Mesothelial cell of epicardium (in vitro differentiated cells): ENCODE results near the gene KLF2. TPM values are rescaled to one million over a fixed set of nuclear protein-coding genes. Genes with fewer than 3 reads are reported as not detected.
A peak's percentile ranks its signal among the peaks of the same experiment; 100 is the strongest.

Source experiments
- DNase-seq, 2 experiments: peaks; one replicate each; pipeline ENCODE4 v3.0.0; 2021; ENCODE audit warnings: low spot score in 2 of 2; ENCODE audit not compliant: unreplicated experiment in 2 of 2
- H3K27ac Mint-ChIP-seq: 2 replicates; pipeline ENCODE4 v1.8.0; 2021; ENCODE audit warnings: mixed read lengths
- H3K27me3 Mint-ChIP-seq: 2 replicates; pipeline ENCODE4 v1.8.0; 2021; ENCODE audit warnings: low read depth, mixed read lengths
- H3K36me3 Mint-ChIP-seq: 2 replicates; pipeline ENCODE4 v1.8.0; 2021; ENCODE audit warnings: mixed read lengths
- H3K4me1 Mint-ChIP-seq: 2 replicates; pipeline ENCODE4 v1.8.0; 2021; ENCODE audit warnings: mixed read lengths
- H3K4me3 Mint-ChIP-seq: 2 replicates; pipeline ENCODE4 v1.8.0; 2021; ENCODE audit warnings: mild to moderate bottlenecking, moderate library complexity, mixed read lengths
- H3K9me3 Mint-ChIP-seq: 2 replicates; pipeline ENCODE4 v1.8.0; 2021; ENCODE audit warnings: mixed read lengths
- CTCF ChIP-seq: fragments of 200-600 bp; sonication (generic); IDR thresholded peaks from one replicate; pipeline ENCODE4 v1.5.0; 2021; ENCODE audit warnings: antibody characterized with exemption; ENCODE audit not compliant: unreplicated experiment
- total RNA-seq: library from RNA; stranded (reverse); gene quantifications from 3 replicates; pipeline ENCODE4 v1.2.1, GENCODE V29; 2021

The KLF2 gene
- total RNA-seq, 1 donor from 2014 or later: 12.3 TPM

- Mint-ChIP-seq H3K36me3 (peaks cover 16% of the 10 kb centered on the region), H3K27ac (no peak overlapping the region), H3K9me3 (no peaks in the 10 kb centered on the region), H3K27me3 (no peaks in the 10 kb centered on the region), H3K4me3 (no peak overlapping the region), H3K4me1 (peaks cover 13% of the 10 kb centered on the region)
- no peak for TF ChIP-seq CTCF
- DNase-seq: no peak
These were observed 46.2 kb downstream of the KLF2 start for GRCh38 chr19:16370641-16371391.

GRCh38 chr19:16371540-16371986 lies 46.9 kb downstream of the KLF2 start:
- H3K27ac Mint-ChIP-seq: no peak overlapping the region
- no peaks in the 10 kb centered on the region for H3K27me3 Mint-ChIP-seq
- no peak for TF ChIP-seq CTCF
- DNase-seq: no peak
- no peak overlapping the region for H3K4me3 Mint-ChIP-seq
- peaks cover 6% of the 10 kb centered on the region for H3K4me1 Mint-ChIP-seq
- H3K9me3 Mint-ChIP-seq: no peaks in the 10 kb centered on the region
- peaks cover 16% of the 10 kb centered on the region for H3K36me3 Mint-ChIP-seq

- Mint-ChIP-seq H3K27me3 (no peaks in the 10 kb centered on the region), H3K27ac (no peak overlapping the region), H3K4me1 (no peaks in the 10 kb centered on the region), H3K36me3 (peaks cover 16% of the 10 kb centered on the region), H3K4me3 (no peak overlapping the region), H3K9me3 (no peaks in the 10 kb centered on the region)
- no peak for TF ChIP-seq CTCF
- no peak for DNase-seq
These were observed 47.7 kb downstream of the KLF2 start for GRCh38 chr19:16372065-16372915.

GRCh38 chr19:16373079-16373478 lies 48.5 kb downstream of the KLF2 start:
- no peak overlapping the region for H3K4me3 Mint-ChIP-seq
- H3K27ac Mint-ChIP-seq: no peak overlapping the region
- peaks cover 19% of the 10 kb centered on the region for H3K36me3 Mint-ChIP-seq
- no peaks in the 10 kb centered on the region for H3K27me3 Mint-ChIP-seq
- no peak for DNase-seq
- H3K9me3 Mint-ChIP-seq: no peaks in the 10 kb centered on the region
- no peaks in the 10 kb centered on the region for H3K4me1 Mint-ChIP-seq
- TF ChIP-seq CTCF: no peak

- H3K27ac Mint-ChIP-seq: peak overlapping the region; percentile 57
- no peak overlapping the region for H3K4me3 Mint-ChIP-seq
- no peak for TF ChIP-seq CTCF
- no peak for DNase-seq
- no peaks in the 10 kb centered on the region for H3K9me3 Mint-ChIP-seq
- peaks cover 19% of the 10 kb centered on the region for H3K36me3 Mint-ChIP-seq
- no peaks in the 10 kb centered on the region for H3K27me3 Mint-ChIP-seq
- H3K4me1 Mint-ChIP-seq: no peaks in the 10 kb centered on the region
These were observed 48.9 kb downstream of the KLF2 start for GRCh38 chr19:16373532-16373931.
